Peyer's patch (tissue), 4 donors: ENCODE measurements around the gene STAT5B.

Source experiments
- POLR2A ChIP-seq, 2 donors: fragments of 450-650 bp; IDR thresholded peaks; one replicate each; pipeline ENCODE4 v1.5.1; 2017; ENCODE audit warnings: antibody characterized with exemption in 2 of 2, mild to moderate bottlenecking in 2 of 2, moderate library complexity in 2 of 2
- TF ChIP-seq, protein P1 (sequence below), 6 experiments: fragments of 450-650 bp in 4 of 6; fragments of 200-600 bp in 2 of 6; sonication (generic) in 1 of 6; IDR thresholded peaks; one replicate each; pipeline ENCODE4 v1.5.1; 2017 to 2019; ENCODE audit warnings: antibody characterized with exemption in 6 of 6, mild to moderate bottlenecking in 3 of 6, moderate library complexity in 1 of 6

DNA sequence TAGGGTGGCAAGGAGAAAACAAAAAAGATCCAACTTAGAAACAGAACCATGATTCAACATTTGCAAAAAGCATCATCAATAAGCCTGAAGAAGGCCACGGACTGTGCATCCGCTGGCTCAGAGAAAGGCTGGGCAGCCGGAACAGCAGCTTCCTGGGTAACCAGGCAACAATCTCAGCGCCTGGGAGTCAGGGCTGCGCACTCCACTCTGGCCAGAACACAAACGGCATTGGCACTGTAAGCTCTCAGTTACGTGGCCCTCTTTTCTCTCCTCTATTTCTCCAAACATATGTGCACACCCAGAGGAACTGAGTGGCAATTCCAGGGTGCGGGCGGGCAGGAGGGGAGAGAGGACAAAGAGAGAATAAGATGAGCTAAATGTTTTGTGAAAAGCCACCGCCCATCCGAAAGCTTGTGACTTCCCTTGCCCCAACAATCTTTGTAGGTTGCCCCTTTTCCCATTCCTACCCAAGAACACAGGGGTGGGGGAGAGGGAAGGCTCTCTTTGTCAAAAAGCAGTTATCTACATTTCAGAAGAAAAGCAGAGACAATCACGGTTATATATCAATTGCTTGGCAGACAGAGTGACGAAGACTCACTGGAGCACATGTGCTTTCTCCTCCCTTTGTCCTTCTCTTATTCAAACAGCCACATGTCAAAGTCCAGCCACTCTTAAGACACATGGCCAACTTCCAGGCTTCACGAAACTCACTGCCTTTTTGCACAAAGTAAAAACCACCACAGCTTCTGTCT is 75.3 kb downstream of the STAT5B start:
- TF ChIP-seq, protein P1, sequence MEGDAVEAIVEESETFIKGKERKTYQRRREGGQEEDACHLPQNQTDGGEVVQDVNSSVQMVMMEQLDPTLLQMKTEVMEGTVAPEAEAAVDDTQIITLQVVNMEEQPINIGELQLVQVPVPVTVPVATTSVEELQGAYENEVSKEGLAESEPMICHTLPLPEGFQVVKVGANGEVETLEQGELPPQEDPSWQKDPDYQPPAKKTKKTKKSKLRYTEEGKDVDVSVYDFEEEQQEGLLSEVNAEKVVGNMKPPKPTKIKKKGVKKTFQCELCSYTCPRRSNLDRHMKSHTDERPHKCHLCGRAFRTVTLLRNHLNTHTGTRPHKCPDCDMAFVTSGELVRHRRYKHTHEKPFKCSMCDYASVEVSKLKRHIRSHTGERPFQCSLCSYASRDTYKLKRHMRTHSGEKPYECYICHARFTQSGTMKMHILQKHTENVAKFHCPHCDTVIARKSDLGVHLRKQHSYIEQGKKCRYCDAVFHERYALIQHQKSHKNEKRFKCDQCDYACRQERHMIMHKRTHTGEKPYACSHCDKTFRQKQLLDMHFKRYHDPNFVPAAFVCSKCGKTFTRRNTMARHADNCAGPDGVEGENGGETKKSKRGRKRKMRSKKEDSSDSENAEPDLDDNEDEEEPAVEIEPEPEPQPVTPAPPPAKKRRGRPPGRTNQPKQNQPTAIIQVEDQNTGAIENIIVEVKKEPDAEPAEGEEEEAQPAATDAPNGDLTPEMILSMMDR (IDR thresholded peaks at IDR 0.05) = no peak
- no peak for TF ChIP-seq POLR2A (IDR thresholded peaks at IDR 0.05)
